HG03066 (cell line): ENCODE data around the gene SORCS2.

ENCODE experiments used
- ATAC-seq: cut with Tn5 transposase; IDR thresholded peaks from one replicate; pipeline ENCODE4 v1.9.1; 2021; ENCODE audit warnings: low read depth; ENCODE audit not compliant: unreplicated experiment

Gene SORCS2

GRCh38 chr4:7755561-7755960 is 563.2 kb downstream of the SORCS2 start:
- ATAC-seq = no peak

GRCh38 chr4:7756071-7756470 is 563.7 kb downstream of the SORCS2 start:
- no peak for ATAC-seq

- ATAC-seq = no peak
These were observed 564.4 kb downstream of the SORCS2 start for GRCh38 chr4:7756561-7757355.

GRCh38 chr4:7757501-7758471 is 565.4 kb downstream of the SORCS2 start:
- ATAC-seq = no peak

- no peak for ATAC-seq
These were observed 566.1 kb downstream of the SORCS2 start for GRCh38 chr4:7758476-7758875.

GRCh38 chr4:7759216-7759615 is 566.9 kb downstream of the SORCS2 start:
- no peak for ATAC-seq

- ATAC-seq = no peak
These were observed 567.3 kb downstream of the SORCS2 start for GRCh38 chr4:7759635-7760034.

GRCh38 chr4:7760228-7760627 is 567.9 kb downstream of the SORCS2 start:
- ATAC-seq = no peak

- ATAC-seq = no peak
These were observed 568.4 kb downstream of the SORCS2 start for GRCh38 chr4:7760706-7761105.

GRCh38 chr4:7761312-7761711 is 569.0 kb downstream of the SORCS2 start:
- no peak for ATAC-seq

- ATAC-seq = no peak
These were observed 569.4 kb downstream of the SORCS2 start for GRCh38 chr4:7761720-7762119.

GRCh38 chr4:7762376-7763030 is 570.2 kb downstream of the SORCS2 start:
- ATAC-seq = no peak

- no peak for ATAC-seq
These were observed 570.8 kb downstream of the SORCS2 start for GRCh38 chr4:7763106-7763505.

GRCh38 chr4:7763788-7764187 is 571.5 kb downstream of the SORCS2 start:
- no peak for ATAC-seq

- no peak for ATAC-seq
These were observed 572.1 kb downstream of the SORCS2 start for GRCh38 chr4:7764466-7764865.

- no peak for ATAC-seq
These were observed 573.3 kb downstream of the SORCS2 start for GRCh38 chr4:7765666-7766065.

- no peak for ATAC-seq
These were observed 573.7 kb downstream of the SORCS2 start for GRCh38 chr4:7766086-7766485.

GRCh38 chr4:7766661-7767345 is 574.5 kb downstream of the SORCS2 start:
- ATAC-seq = no peak

- no peak for ATAC-seq
These were observed 575.2 kb downstream of the SORCS2 start for GRCh38 chr4:7767526-7767925.

- ATAC-seq = no peak
These were observed 575.6 kb downstream of the SORCS2 start for GRCh38 chr4:7767966-7768365.
